ENCODE measurements around the gene ODC1.

ODC1 gene

DNA sequence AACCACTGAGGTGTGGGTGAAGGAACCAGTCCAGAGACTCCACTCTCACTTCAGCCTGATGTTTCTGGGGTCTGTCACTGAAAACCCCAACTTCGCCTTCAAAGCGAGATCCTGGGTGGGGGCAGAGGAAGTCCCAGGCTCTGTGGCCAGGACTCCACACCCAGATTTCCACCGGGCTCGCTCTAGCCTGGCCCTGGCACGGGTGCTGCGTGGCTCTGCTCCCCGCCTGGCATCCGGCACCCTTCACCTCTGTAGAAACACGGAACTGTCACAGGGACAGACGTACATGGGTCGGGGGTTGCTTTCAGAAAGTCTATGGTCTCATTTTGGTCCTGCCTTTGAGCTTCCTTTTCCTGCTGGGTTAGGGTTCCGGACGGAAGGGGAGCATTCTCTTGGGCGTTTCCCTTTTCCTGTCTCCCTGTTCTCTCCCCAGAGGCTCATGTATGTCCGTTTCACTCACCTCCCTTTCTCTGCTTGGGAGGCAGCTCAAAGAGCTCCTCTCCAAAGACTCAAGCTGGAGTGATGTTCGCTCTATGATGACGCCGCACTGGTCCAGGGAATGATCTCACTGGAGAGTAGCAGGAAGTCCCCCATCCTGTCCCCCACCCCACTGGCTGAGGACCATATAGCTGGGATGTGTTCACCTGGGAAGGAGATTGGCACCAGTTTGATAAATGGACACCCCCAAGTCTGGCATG lies 41.5 kb downstream of the ODC1 start:
- Histone ChIP-seq H4K20me1 (peaks cover 57% of the 10 kb centered on the region), H3K4me1 (peaks cover 100% of the 10 kb centered on the region), H3K4me3 (0 out of 2 replicates have a peak overlapping the region, but pooled peaks have one; percentile 1), H3K9ac (peak overlapping the region; percentile 44), H3K4me2 (peak overlapping the region; percentile 81), H3K27ac (peak overlapping the region; percentile 33), H3K9me3 (no peaks in the 10 kb centered on the region), H3K36me3 (peaks cover 11% of the 10 kb centered on the region), H3K27me3 (no peaks in the 10 kb centered on the region)
- no peak for TF ChIP-seq Cebpa-rat (IDR thresholded peaks at IDR 0.05)

DNA sequence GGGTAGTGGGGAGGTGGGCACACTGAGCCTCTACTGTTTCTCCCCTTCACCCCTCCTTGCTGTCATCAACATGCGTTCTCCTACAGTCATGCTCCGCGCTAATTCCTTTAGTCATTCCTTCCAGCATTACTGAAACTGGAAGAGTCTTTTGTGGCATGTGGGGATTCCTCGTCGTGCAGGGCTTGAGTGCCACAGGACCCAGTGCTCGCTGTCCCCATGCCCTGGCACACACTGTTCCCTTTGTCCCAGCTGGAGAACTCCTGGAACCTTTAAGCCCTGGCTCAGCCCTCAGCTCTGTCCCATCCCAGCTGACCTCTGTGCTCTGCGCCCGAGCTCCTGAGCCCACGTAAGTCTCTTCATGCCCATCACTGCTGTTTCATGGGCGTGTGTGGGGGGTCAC lies 42.1 kb downstream of the ODC1 start:
- peak overlapping the region; percentile 33 for H3K27ac ChIP-seq
- H3K9ac ChIP-seq: peak overlapping the region; percentile 44; the same call in 1 of the 2 replicates
- H3K4me2 ChIP-seq: peak overlapping the region; percentile 81
- H3K9me3 ChIP-seq: no peaks in the 10 kb centered on the region
- H3K36me3 ChIP-seq: peaks cover 5% of the 10 kb centered on the region
- H3K4me3 ChIP-seq: 0 out of 2 replicates have a peak overlapping the region, but pooled peaks have one; percentile 1
- H3K27me3 ChIP-seq: no peaks in the 10 kb centered on the region
- peaks cover 57% of the 10 kb centered on the region for H4K20me1 ChIP-seq
- no peak for TF ChIP-seq Cebpa-rat (IDR thresholded peaks at IDR 0.05)
- peaks cover 100% of the 10 kb centered on the region for H3K4me1 ChIP-seq

DNA sequence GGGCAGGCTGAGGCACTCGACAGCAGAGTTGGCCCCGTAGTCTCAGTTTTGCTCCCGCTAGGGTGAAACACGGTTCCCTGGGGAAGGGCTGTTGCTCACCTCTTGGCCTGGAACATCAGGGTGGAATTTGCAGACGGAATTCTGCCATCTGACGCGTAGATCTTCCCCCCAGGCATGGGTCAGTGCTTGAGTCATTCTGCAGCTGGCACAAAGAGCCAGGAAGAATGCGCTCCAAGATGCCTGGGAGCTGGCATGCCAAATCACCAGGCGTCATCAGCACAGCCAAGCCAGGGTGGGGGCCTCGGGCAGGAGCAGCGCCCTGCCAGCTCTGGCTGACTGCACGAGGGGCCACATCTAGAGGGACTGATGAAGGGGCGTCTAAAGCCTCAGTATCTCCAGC lies 42.7 kb downstream of the ODC1 start:
- no peak overlapping the region for H3K4me3 ChIP-seq
- TF ChIP-seq Cebpa-rat (IDR thresholded peaks at IDR 0.05): no peak
- peak overlapping the region; percentile 81 for H3K4me2 ChIP-seq
- no peak overlapping the region; the same call in 1 of the 2 replicates for H3K9ac ChIP-seq
- H3K9me3 ChIP-seq: no peaks in the 10 kb centered on the region
- no peaks in the 10 kb centered on the region for H3K27me3 ChIP-seq
- H3K4me1 ChIP-seq: peaks cover 100% of the 10 kb centered on the region
- no peak overlapping the region for H3K27ac ChIP-seq
- H4K20me1 ChIP-seq: peaks cover 63% of the 10 kb centered on the region
- peaks cover 4% of the 10 kb centered on the region; the same call in 1 of the 2 replicates for H3K36me3 ChIP-seq

DNA sequence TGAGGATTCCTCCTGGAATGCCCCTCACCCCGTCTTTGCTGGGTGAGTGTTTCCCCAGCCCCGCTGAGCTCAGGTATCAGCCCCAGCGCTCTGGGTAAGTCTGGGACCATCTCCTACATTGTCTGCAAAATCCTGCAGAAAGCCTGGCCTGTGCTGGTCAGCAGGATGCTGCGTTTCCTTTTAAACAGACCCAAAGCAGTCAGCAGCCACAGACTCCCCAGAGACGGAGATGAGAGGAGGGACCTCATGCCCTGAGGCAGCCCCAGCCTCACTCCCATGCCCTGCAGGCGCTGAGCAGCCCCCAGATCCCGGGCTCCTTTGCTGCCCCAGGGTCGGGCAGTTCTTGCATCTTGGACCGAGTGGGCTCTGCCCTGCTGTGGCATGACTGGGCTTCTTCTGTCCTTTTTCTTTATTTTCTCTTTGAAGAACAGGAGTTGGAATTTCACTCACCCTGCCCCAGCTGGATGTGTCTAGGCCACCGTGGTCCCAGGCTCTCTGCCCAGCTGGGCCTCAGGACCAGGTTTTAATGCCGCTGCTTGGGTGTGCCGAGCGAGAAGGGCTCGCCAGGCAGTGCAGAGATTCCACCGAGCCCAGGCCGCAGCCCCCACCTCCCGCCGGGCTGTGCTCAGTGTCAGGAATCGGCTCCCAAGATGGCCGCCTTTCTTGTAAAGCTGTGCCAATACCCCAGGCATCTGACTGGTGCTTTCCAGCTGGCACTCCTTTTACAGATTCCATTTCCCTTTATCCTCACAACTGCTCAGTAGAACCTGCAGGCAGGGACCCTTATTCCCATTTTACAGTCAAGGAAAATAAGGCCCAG lies 43.6 kb downstream of the ODC1 start:
- peaks cover 100% of the 10 kb centered on the region for H3K4me1 ChIP-seq
- no peak for TF ChIP-seq Cebpa-rat (IDR thresholded peaks at IDR 0.05)
- no peaks in the 10 kb centered on the region for H3K27me3 ChIP-seq
- peak overlapping the region; percentile 27; the same call in 1 of the 2 replicates for H3K27ac ChIP-seq
- no peak overlapping the region for H3K9ac ChIP-seq
- H3K4me2 ChIP-seq: peak overlapping the region; percentile 81
- H4K20me1 ChIP-seq: peaks cover 57% of the 10 kb centered on the region
- no peak overlapping the region for H3K4me3 ChIP-seq
- peaks cover 12% of the 10 kb centered on the region for H3K36me3 ChIP-seq
- H3K9me3 ChIP-seq: peaks cover 2% of the 10 kb centered on the region; the same call in 1 of the 2 replicates

DNA sequence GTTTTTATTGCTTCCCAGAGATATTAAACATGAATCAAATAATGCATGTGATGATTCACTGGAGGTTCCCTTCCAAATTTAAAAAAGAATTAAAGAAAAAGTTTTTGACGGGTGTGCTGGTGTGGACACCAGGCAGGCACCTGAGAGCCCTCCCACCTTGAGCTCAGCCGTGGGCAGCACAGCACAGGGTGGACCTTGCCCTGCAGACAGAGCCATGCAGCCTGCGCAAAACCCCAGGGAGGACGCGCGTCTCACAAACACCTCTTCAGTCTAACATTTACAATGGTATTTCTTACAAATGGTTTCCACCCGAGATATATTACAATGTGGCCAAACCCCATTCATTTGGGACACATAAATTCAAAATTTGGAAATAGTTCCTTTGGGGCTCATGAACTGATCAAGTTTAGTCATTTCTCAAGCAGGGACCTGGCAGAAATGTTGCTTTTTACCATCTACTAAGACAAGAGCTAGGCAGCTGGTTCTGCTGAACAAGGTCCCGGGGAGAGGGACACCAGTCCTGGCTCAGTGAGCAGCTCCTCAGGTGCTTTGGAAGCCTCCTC lies 45.4 kb downstream of the ODC1 start:
- Histone ChIP-seq H3K36me3 (peaks cover 14% of the 10 kb centered on the region), H3K4me1 (peaks cover 95% of the 10 kb centered on the region), H3K4me2 (peak overlapping the region; percentile 81), H3K4me3 (no peak overlapping the region), H4K20me1 (peaks cover 48% of the 10 kb centered on the region), H3K9ac (no peak overlapping the region), H3K27ac (no peak overlapping the region), H3K9me3 (peaks cover 3% of the 10 kb centered on the region; the same call in 1 of the 2 replicates), H3K27me3 (no peaks in the 10 kb centered on the region)
- TF ChIP-seq Cebpa-rat (IDR thresholded peaks at IDR 0.05): no peak

DNA sequence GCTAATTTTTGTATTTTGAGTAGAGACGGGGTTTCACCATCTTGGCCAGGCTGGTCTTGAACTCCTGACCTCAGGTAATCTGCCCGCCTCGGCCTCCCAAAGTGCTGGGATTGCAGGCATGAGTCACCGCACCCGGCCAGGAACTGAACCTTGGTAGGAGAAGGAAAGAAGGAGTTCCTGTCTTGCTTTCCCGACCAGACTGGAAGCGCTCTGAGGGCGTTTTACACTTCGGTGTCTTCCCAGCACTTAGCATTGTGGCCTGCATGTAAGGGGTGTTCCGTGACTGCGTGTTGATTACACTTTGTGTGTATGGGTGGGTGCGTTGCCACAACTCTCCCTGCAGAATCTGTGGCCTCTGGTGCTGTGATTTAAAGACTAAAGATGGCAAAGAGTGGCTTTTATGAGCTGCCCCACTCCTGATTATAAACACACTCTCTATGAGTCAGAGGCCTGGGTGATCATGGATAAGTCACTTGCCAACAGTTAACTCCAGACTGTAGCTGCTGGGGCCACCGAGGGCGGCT lies 46.0 kb downstream of the ODC1 start:
- no peak overlapping the region for H3K4me3 ChIP-seq
- H3K9me3 ChIP-seq: peaks cover 3% of the 10 kb centered on the region; the same call in 1 of the 2 replicates
- no peaks in the 10 kb centered on the region for H3K27me3 ChIP-seq
- H3K4me1 ChIP-seq: peaks cover 95% of the 10 kb centered on the region
- peaks cover 48% of the 10 kb centered on the region for H4K20me1 ChIP-seq
- peaks cover 14% of the 10 kb centered on the region for H3K36me3 ChIP-seq
- no peak overlapping the region for H3K9ac ChIP-seq
- peak overlapping the region; percentile 81 for H3K4me2 ChIP-seq
- peak overlapping the region; percentile 68; the same call in 1 of the 2 replicates for H3K27ac ChIP-seq
- TF ChIP-seq Cebpa-rat (IDR thresholded peaks at IDR 0.05): no peak

DNA sequence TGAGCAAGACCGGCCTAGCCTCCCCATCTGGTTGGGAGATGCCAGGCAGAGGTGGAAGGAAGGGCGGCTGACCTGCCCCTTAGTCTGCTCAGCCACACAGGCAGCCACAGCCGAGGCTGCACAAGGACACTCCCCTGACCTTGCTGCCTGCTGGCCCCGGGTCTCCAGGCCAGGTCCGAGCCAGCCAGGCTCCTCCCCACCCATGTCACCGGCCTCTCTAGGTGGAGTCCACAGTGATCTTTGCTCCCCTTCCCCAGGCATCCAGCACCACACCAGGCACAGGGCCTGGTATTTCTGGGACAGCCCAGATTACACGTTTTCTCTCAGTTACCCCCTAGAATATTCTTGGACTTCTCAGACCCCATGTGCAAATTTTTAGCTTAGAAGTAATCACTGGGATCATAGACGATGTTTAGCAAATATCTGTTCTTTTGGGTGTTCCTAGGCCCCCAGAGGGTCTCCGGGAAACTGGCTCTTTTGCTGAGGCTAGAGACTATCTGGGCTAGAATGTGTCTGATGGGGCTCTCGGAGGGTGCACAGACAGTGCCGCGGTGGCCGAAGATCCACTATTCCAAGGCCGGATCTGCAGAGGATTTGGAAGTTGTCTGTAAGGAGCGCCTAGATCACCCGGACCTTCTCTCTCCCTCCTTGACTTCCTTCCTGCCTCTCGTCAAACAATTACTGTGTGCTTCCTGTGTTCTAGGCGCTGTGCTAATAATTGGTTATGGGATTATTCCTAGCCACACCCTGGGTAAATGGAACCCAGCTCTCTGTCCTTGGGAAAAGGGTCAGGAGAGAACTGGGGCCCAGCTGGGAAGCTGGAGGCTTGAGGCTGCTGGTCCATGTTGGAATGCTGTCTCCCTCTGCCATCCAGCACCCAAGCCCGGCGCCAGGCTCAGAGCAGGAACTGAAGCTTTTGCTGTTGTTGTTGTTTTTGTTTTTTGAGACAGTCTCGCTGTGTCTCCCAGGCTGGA lies 46.9 kb downstream of the ODC1 start:
- peaks cover 95% of the 10 kb centered on the region for H3K4me1 ChIP-seq
- H3K4me2 ChIP-seq: peak overlapping the region; percentile 81
- H3K27ac ChIP-seq: peak overlapping the region; percentile 68
- peak overlapping the region; percentile 2; the same call in 1 of the 2 replicates for H3K4me3 ChIP-seq
- peaks cover 48% of the 10 kb centered on the region for H4K20me1 ChIP-seq
- H3K36me3 ChIP-seq: peaks cover 14% of the 10 kb centered on the region
- no peaks in the 10 kb centered on the region for H3K27me3 ChIP-seq
- H3K9ac ChIP-seq: peak overlapping the region; percentile 58
- H3K9me3 ChIP-seq: peaks cover 3% of the 10 kb centered on the region; the same call in 1 of the 2 replicates
- TF ChIP-seq Cebpa-rat (IDR thresholded peaks at IDR 0.05): no peak

DNA sequence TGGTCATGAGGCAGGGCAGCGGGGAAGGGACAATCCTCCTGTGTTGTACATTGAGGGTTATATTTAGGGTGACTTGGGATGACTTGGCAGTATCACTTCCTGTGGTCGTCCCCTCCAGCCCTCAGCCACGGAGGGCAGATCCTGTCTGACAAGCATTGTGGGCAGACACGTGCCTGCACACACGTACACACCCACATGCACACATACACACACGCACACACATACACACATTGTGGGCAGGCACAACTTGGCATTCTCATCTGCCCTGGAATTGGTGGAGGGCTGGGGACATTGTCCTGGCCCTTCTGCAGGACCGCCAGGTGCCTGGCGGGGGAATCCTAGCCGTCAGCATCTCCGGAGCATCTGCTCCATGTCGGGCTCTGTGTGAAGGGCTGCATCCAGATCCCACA lies 47.6 kb downstream of the ODC1 start:
- H3K9ac ChIP-seq: peak overlapping the region; percentile 58
- peak overlapping the region; percentile 2; the same call in 1 of the 2 replicates for H3K4me3 ChIP-seq
- no peaks in the 10 kb centered on the region for H3K27me3 ChIP-seq
- peaks cover 95% of the 10 kb centered on the region for H3K4me1 ChIP-seq
- peaks cover 3% of the 10 kb centered on the region; the same call in 1 of the 2 replicates for H3K9me3 ChIP-seq
- no peak for TF ChIP-seq Cebpa-rat (IDR thresholded peaks at IDR 0.05)
- H3K4me2 ChIP-seq: peak overlapping the region; percentile 81
- H3K36me3 ChIP-seq: peaks cover 14% of the 10 kb centered on the region
- peak overlapping the region; percentile 68 for H3K27ac ChIP-seq
- peaks cover 48% of the 10 kb centered on the region for H4K20me1 ChIP-seq
